IPS-11a (cell line): ENCODE data around the gene GPA33.

ENCODE experiments used
- H3K4me3 ChIP-seq: one replicate; pipeline ENCODE4 v1.5.1; 2013; ENCODE audit warnings: low read depth, low read length, control low read depth

GPA33 gene

GRCh38 chr1:167118188-167118587 is 28.0 kb upstream of the GPA33 start:
- no peak overlapping the region for H3K4me3 ChIP-seq

GRCh38 chr1:167117225-167117624 is 27.0 kb upstream of the GPA33 start:
- no peak overlapping the region for H3K4me3 ChIP-seq

GRCh38 chr1:167116174-167116573 is 26.0 kb upstream of the GPA33 start:
- H3K4me3 ChIP-seq: no peak overlapping the region

DNA sequence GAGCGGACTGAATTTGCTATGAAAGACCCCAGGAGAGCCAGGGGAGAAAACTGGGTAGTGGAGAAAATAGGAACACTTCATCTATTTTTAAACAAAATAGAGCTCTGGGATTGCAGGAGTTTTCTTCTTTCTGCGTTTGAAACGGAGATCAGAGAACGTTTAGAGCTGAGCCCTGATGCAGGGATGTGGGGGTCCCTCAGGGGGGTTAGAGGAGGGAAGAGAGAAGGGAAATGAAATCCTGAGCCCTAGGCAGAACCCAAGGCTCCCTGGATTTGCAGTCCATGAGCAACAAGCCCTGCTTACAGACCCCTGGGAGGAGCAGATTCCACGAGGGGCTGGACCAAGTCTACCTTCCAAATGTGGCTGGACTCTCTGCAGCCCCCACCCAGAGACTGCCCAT is 25.5 kb upstream of the GPA33 start:
- H3K4me3 ChIP-seq: no peak overlapping the region

- no peak overlapping the region for H3K4me3 ChIP-seq
These were observed 24.5 kb upstream of the GPA33 start for GRCh38 chr1:167114725-167115124.

DNA sequence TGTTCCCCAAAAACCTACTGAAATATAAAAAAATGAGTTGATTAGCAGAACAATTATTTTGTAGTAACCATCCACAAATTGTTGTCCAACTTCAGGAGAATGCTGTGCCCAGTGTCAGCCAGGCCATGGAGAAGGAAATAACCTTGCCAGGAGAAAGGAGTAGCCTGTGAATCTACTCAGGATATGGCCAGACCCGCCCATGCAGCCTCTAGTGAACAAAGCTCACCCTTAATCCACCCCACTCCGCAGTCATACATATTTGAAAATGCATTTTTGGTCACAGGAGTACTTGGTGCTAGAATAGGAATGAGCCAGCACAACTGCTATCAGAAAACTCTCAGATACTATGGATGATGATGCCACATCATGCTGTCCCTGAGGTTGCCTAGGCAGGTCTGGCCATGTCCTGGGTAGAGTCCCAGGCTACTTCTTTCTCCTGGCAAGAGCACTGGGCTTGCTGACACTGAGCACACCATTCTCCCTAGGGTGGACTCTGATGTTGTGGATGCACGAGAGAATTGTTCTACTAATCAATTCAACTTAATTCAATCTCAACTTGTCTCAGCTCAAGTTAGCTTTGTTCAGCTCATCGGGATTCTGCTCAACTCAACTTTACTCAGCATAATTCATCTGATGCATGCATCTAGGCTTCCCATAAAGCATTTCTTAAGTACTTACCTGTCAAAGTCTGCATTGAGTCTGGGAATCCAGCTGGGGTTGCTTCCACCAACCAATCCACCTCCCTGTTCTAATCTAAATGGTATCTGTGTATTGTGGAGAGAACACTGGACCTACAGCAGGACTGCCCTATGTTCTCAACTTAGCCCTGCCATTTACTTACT is 21.9 kb upstream of the GPA33 start:
- H3K4me3 ChIP-seq: no peak overlapping the region

- no peak overlapping the region for H3K4me3 ChIP-seq
These were observed 20.4 kb upstream of the GPA33 start for GRCh38 chr1:167110586-167110985.

- no peak overlapping the region for H3K4me3 ChIP-seq
These were observed 18.9 kb upstream of the GPA33 start for GRCh38 chr1:167109125-167109524.

- H3K4me3 ChIP-seq: no peak overlapping the region
These were observed 17.3 kb upstream of the GPA33 start for GRCh38 chr1:167107456-167107855.

DNA sequence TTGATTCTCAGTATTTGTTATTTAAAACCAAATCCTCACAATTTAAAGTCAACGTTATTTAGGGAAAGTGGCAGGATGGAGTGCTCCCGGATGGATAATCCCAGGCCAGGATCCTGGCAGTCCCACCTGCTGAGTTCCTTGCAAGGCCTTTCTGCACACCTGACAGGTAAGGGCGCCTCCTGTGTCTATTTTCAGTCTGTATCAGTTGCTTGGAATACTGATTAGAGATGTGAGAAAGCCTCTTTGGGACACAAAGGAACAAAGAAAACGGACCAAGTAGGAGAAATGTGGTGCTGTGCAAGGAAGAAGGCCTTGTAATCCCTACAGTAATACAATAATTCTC is 15.9 kb upstream of the GPA33 start:
- H3K4me3 ChIP-seq: no peak overlapping the region

DNA sequence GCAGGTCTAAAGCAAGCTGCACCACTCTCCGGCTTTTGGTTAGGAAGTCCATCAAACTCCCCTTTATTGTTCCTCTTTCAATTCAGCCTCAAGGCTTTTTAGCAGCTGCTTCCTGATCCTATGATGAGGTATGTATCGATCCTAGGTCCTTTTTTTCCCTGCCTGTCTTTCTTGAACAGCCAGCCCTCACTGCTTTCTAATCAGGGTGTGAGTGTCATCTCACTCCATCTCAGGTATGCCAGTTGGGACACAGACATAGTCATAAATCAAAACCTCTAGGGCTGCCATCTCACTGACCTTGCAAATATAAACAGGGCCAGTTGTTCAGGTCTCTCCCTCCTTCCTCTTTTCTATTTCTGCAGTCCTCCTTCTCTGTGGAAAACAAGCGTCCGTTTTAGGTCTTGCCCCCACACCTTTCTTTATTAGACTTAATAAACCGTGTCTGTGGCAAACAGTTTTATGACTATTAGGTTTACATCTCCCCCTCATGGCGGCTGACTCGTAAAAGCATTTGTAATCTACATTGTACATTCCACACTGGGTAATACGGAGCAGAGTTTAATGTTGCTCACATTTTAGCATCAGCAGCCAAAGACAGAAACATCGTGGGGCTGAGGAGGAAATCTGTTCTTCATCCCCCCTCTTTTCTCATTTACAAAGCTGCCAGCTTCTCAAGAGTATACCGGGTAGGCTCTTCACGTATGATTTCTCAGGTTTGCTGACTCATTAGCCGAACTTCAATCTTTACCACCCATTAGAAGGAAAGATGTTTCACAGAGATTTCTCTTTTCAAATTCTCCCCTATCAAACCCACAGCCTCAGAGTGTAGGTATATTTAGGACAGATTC is 15.3 kb upstream of the GPA33 start:
- no peak overlapping the region for H3K4me3 ChIP-seq

DNA sequence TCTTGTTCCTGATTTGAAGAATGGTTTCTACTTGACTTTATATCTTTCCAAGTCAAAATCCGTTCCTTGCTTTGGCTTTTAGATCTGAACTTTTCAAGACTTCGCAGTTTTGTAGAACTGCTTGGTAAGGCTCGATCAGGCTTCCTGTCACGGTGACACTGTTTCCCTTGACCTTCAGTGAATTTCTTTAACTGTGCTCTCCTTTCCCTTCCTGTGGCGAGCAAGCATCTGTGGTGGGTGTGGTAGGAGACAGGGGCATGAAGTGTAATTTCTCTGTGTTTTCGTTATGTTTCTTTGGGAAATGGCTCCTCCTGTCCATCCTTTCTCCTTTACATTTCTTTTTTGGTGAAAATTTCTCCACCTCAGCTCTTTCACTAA is 14.1 kb upstream of the GPA33 start:
- H3K4me3 ChIP-seq: no peak overlapping the region

- H3K4me3 ChIP-seq: no peak overlapping the region
These were observed 12.9 kb upstream of the GPA33 start for GRCh38 chr1:167102906-167103573.

- H3K4me3 ChIP-seq: no peak overlapping the region
These were observed 11.6 kb upstream of the GPA33 start for GRCh38 chr1:167101754-167102153.

- no peak overlapping the region for H3K4me3 ChIP-seq
These were observed 10.6 kb upstream of the GPA33 start for GRCh38 chr1:167100730-167101129.

- no peak overlapping the region for H3K4me3 ChIP-seq
These were observed 9.7 kb upstream of the GPA33 start for GRCh38 chr1:167099851-167100250.

DNA sequence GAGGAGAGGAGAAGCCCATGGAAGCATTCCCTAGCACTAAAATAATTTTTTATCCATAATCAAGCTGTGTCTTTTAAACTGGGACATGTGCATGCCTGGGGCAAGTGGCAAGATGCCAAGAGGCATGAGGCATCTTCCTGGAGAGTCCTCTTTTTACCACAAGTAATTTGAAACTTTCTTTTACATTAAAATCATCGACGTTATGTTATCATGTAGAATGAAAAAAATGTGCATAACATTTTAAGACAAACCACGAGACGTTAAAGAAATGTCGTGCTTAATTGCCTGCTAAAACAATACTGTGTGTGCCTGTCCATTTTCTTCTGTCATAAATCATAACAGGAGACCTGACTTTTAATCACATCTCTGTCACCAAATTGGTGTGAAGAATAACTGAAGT is 5.2 kb upstream of the GPA33 start:
- H3K4me3 ChIP-seq: no peak overlapping the region

- H3K4me3 ChIP-seq: no peak overlapping the region
These were observed 4.5 kb upstream of the GPA33 start for GRCh38 chr1:167094690-167095089.

GRCh38 chr1:167093846-167094516 is 3.8 kb upstream of the GPA33 start, which contains the start of gene STYXL2:
Gene STYXL2, plus strand, starts transcription at chr1:167094075. Its CDS starts 775 bp downstream, at chr1:167094850.
- no peak within 1 kb of the TSS for H3K4me3 ChIP-seq

- H3K4me3 ChIP-seq: no peak overlapping the region
These were observed 2.5 kb upstream of the GPA33 start for GRCh38 chr1:167092653-167093052.

DNA sequence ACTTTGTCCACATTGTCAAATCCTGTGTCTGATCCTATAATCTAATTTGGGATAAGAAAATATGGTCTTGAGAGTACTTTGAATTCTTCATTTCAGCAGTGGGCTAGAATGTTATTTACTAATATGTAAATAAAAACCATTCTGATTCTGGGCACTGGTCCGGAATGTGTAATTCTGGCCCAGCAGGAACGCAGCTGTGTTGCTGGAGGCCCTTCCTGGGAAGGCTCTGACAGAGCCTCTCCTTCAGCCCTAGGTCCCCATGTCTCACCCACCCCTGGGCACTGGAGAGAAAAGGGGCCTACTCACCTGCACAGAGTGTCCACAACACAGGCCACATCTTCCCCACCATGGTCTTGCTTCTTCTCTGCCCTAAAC is 251 bp downstream of the GPA33 start:
- H3K4me3 ChIP-seq: no peak overlapping the region
